MM.1S (cell line): Measurements from ENCODE around the gene NINJ2.

Source experiments
- EZH2phosphoT487 ChIP-seq: fragments of 300-600 bp; sonication (generic); IDR thresholded peaks from 2 replicates; pipeline ENCODE4 v1.6.1; 2018; ENCODE audit warnings: antibody characterized with exemption, low read length
- TF ChIP-seq, protein P1 (sequence below): fragments of 300-600 bp; sonication (generic); IDR thresholded peaks from 2 replicates; pipeline ENCODE4 v1.5.1; 2016; ENCODE audit warnings: antibody characterized with exemption, low read length, mixed read lengths

DNA sequence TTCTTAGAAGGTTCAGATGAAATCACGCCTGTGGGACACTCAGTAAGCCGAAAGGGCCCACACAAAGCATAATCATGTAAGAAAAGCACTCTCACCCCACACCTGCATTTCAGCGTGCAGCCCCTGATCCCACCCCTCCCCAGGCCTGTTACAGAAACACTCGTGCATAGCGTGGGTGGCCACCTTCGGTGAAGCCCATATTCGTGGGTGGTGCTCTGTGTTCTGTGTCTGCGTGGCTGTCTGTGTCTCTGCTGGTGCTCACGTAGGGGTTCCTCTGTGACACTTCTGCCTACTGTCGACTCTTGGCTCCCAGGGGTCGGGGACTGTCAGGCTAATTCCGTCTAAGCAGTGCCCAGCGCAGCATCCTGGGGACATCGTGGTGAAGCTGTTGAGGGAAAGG, 129.5 kb downstream of the NINJ2 start:
- TF ChIP-seq EZH2phosphoT487: no peak
- TF ChIP-seq, protein P1, sequence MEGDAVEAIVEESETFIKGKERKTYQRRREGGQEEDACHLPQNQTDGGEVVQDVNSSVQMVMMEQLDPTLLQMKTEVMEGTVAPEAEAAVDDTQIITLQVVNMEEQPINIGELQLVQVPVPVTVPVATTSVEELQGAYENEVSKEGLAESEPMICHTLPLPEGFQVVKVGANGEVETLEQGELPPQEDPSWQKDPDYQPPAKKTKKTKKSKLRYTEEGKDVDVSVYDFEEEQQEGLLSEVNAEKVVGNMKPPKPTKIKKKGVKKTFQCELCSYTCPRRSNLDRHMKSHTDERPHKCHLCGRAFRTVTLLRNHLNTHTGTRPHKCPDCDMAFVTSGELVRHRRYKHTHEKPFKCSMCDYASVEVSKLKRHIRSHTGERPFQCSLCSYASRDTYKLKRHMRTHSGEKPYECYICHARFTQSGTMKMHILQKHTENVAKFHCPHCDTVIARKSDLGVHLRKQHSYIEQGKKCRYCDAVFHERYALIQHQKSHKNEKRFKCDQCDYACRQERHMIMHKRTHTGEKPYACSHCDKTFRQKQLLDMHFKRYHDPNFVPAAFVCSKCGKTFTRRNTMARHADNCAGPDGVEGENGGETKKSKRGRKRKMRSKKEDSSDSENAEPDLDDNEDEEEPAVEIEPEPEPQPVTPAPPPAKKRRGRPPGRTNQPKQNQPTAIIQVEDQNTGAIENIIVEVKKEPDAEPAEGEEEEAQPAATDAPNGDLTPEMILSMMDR: no peak
